ENCODE data around the gene CANX. TPM values are rescaled to one million over a fixed set of nuclear protein-coding genes. Genes with fewer than 3 reads are reported as not detected.

CANX gene
- total RNA-seq, 2 experiments from 2014 or later = 273 to 457 TPM

DNA sequence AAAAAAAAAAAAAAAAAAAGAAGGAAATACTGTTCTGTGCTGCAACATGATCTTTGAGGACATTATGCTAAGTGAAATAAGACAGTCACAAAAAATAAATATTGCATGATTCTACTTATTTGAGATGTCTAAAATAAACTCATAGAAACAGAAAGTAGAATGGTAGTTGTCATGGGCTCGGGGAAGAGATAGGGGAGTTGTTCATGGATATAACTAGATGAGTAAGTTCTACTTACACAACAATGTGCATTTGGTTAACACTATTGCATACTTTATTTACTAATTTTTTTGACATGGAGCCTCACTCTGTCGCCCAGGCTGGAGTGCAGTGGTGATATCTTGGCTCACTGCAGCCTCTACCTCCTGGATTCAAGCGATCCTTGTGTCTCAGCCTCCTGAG lies 49.0 kb downstream of the CANX start:
- H3K27ac Mint-ChIP-seq = no peak overlapping the region
- CTCF ChIA-PET = no interaction called here
- H3K4me3 Mint-ChIP-seq = no peak overlapping the region
- ATAC-seq (no peak), DNase-seq (no peak)
- H3K9me3 Mint-ChIP-seq (ENCODE audit: low read depth) = no peaks in the 10 kb centered on the region
- peaks cover 8% of the 10 kb centered on the region for H3K4me1 Mint-ChIP-seq
- no peaks in the 10 kb centered on the region for H3K27me3 Mint-ChIP-seq
- peaks cover 21% of the 10 kb centered on the region for H3K36me3 Mint-ChIP-seq

DNA sequence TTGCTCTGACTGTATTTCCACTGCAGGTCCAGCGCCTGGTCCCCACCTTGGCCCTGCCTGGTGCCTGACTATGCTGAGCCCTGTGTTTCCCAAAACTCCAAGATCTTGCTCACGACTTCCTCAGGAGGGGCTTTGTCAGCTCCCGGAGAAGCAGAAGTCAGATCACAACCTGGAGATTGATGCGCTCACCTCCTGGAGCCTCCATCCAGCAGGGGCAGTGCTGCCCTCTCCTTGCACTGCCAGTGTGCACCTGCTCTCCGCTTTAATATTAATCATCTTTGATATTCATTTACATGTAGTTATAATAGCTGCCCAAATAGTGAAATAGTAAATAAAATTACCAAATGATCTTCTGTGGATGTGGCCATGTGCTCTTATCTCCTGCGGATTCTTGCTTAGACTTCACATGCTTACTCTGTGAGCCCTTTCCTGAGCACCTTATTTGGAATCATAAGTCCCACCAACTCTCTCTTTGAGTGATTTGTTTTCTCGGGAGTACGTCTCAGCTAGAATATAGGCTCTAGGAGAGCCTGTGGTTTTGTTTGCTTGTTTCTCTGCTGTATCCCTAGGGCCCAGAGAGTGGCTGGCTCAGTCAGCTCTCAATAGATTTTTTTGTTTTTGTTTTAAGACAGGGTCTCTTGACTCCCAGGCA lies 51.2 kb downstream of the CANX start:
- peaks cover 24% of the 10 kb centered on the region for H3K36me3 Mint-ChIP-seq
- CTCF ChIA-PET = interaction anchor here (5.5 kb wide), 1 partner anchor 13 kb away, joined by 26 read pairs; no protein-coding TSS in a partner anchor
- H3K4me3 Mint-ChIP-seq = no peak overlapping the region
- ATAC-seq (no peak), DNase-seq (no peak)
- peaks cover 21% of the 10 kb centered on the region for H3K4me1 Mint-ChIP-seq
- no peaks in the 10 kb centered on the region for H3K27me3 Mint-ChIP-seq
- peak overlapping the region; percentile 24 for H3K27ac Mint-ChIP-seq
- H3K9me3 Mint-ChIP-seq (ENCODE audit: low read depth) = no peaks in the 10 kb centered on the region

DNA sequence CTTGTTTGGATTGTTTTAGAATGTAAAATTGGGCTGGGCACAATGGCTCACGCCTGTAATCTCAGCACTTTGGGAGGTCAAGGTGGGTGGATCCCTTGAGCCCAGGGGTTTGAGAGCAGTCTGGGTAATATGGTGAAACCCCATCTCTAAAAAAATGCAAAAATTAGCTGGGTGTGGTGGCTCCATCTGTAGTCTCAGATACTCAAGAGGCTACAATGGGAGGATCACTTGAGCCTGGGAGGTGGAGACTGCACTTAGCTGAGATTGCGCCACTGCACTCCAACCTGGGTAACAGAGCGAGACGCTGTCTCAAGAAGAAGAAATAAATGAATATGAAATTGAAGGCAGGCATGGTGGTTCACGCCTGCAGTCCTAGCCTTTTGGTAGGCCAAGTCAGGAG lies 55.2 kb downstream of the CANX start:
- H3K36me3 Mint-ChIP-seq = peaks cover 13% of the 10 kb centered on the region
- peaks cover 22% of the 10 kb centered on the region for H3K4me1 Mint-ChIP-seq
- no peak overlapping the region for H3K27ac Mint-ChIP-seq
- CTCF ChIA-PET = interaction anchor here (5.5 kb wide), 1 partner anchor 9 kb away, joined by 26 read pairs; no protein-coding TSS in a partner anchor
- no peak overlapping the region for H3K4me3 Mint-ChIP-seq
- DNase-seq (no peak), ATAC-seq (no peak)
- H3K27me3 Mint-ChIP-seq = no peaks in the 10 kb centered on the region
- H3K9me3 Mint-ChIP-seq (ENCODE audit: low read depth) = no peaks in the 10 kb centered on the region

DNA sequence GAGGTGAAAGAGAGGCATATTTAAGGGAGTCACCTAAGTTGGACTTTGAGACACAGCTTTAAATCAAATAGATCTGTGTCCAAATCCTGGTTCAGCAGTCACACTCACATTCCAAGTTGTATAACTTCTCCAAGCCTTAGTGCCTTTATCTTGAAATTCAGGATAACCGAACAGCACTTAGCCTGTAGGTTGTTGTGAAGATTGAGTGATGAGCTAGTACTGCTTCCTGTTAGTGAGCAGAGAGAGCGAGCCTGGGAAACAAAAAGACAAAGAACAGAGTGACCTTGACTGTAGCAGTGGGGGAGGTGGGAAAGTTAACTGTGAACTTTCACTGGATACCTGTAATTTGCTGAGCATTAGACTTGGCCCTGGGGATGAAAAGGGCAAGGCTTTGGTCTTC lies 56.3 kb downstream of the CANX start:
- Mint-ChIP-seq H3K27me3 (no peaks in the 10 kb centered on the region), H3K4me1 (peaks cover 32% of the 10 kb centered on the region), H3K36me3 (peaks cover 13% of the 10 kb centered on the region), H3K4me3 (no peak overlapping the region), H3K9me3 (ENCODE audit: low read depth) (no peaks in the 10 kb centered on the region), H3K27ac (no peak overlapping the region)
- DNase-seq = no peak
- CTCF ChIA-PET = no interaction called here
- no peak for ATAC-seq

DNA sequence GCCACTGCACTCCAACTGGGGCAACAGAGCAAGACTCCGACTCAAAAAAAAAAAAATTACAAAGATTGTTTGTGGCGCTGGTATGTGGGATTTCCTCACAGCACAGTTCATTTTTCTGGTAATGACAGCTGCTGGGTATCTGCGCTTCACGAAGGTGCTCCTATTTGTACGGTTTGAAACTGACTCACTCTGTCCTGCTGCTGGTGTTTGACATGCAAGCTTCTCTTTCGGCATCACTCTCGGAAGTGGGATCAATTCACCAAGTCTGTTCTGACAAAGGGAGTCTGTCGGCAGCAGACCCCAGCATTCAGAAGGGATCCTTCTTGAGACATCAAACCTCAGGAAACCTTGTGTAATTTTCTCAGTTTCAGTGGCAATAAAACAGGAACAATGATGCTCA lies 60.2 kb downstream of the CANX start:
- Mint-ChIP-seq H3K4me3 (no peak overlapping the region), H3K36me3 (peaks cover 2% of the 10 kb centered on the region), H3K27ac (no peak overlapping the region), H3K4me1 (peaks cover 52% of the 10 kb centered on the region), H3K9me3 (ENCODE audit: low read depth) (no peaks in the 10 kb centered on the region), H3K27me3 (no peaks in the 10 kb centered on the region)
- DNase-seq (no peak), ATAC-seq (no peak)
- CTCF ChIA-PET = interaction anchor here (1.1 kb wide), 1 partner anchor 43 kb away, joined by 3 read pairs; no protein-coding TSS in a partner anchor

DNA sequence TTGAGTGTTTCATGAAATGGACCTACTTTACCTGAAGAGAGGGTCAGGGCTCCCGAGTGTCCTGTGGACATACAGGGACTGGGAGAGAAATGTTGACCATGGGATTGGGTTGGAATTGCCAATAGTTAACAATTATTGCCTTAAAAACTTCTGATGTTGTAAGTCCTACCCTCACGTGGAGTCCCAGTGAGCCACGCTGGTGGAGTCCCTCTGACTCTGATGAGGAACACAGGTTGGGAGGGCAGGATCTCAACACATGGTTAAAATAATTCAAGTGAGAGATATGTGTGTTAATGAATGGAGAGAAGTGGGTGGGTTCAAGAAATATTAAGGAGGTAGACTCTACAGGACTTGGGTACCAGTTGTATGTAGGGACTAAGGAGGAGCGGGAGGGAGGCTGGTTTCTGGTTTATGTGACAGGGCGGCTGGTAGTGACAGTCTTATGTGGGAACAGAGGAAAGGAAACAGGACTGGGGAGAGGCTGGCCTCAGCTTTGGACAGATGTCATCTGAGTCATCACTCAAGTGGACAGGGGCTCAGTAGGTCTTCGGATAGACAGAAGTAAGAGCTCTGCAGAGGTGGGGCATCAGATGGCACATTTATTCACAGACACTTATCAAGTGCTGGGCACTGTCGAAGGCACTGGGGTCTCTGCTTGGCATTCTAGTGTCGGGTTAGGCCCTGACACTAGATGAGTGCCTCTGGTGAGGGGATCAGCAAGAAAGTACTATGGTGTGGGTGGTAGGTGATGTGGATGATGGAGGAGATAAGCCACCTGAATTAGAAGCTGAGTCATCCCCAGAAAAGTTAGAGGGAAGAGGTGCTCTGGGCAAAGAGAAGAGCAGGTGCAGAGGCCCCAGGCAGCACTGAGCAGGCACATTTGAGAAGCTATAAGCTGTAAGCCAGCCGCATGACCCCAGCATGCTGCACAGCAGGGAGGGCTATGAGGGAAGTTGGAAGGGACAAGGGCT lies 61.1 kb downstream of the CANX start:
- ATAC-seq (no peak), DNase-seq (no peak)
- Mint-ChIP-seq H3K4me3 (no peak overlapping the region), H3K36me3 (peaks cover 2% of the 10 kb centered on the region), H3K4me1 (peaks cover 48% of the 10 kb centered on the region), H3K9me3 (ENCODE audit: low read depth) (no peaks in the 10 kb centered on the region), H3K27me3 (no peaks in the 10 kb centered on the region), H3K27ac (peak overlapping the region; percentile 58)
- CTCF ChIA-PET = interaction anchor here (1.1 kb wide), 1 partner anchor 42 kb away, joined by 3 read pairs; no protein-coding TSS in a partner anchor

DNA sequence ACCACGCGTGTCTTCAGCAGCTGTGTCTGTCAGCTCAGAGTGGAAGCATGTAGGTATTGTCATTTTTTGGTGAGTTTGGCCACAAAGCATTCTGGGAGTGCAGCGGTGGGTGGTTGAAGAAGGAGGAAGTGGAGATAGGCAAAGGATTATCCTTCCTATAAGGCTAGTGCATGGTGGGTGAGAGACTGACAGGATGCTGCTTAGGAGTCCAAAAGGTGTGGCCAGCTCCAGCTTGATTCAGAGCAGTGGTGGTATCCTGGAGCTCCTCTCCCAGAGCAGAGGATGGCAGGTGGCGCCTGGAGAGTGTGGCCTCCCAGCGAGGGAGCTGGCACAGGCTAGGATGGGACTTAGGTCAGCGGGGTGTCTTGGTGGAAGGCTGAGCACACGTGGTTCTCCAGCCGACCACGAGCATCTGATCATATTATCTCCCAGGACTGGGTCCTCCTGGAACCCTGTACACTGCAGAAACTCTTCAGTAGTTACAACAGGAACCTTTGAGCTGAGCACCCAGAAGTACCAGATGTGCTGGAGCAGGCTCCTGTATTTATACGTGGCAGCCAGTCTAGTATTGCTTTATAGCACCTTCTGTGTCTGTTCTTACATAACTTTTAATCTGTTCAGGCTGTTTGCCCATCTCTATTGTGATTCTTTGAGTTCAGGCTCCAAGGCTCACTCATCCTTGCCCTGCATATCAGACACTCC lies 63.5 kb downstream of the CANX start:
- peaks cover 11% of the 10 kb centered on the region for H3K36me3 Mint-ChIP-seq
- ATAC-seq = peak; percentile 70
- no peak overlapping the region for H3K4me3 Mint-ChIP-seq

DNA sequence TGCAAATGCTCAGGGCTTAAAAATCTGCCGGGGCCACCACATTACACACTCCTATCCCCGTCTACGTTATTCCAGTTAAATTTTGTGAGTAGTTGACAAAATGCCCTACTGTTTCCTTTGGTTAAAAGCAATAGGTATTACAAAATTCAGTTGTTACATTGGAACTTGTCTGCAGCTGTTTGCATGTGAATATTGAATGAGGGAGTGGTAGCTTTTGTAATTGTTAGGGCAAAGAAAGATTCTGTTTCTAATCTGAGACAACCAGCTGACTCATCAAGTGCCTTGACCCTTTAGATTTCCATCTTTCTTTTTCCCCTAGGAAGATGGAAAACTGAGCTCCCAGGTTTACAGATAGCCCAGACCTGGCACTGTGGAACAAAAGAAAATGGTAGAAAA lies 64.0 kb downstream of the CANX start:
- no peaks in the 10 kb centered on the region for H3K9me3 Mint-ChIP-seq (ENCODE audit: low read depth)
- ATAC-seq = no peak
- H3K4me3 Mint-ChIP-seq = no peak overlapping the region
- H3K27ac Mint-ChIP-seq = peak overlapping the region; percentile 50
- DNase-seq = no peak
- CTCF ChIA-PET = interaction anchor here (0.9 to 3.6 kb wide), 24 partner anchors 9 to 328 kb away, joined by 3 to 49 read pairs (median 6); partner anchors contain the start of genes LTC4S, MAML1, MGAT4B and TBC1D9B
- H3K27me3 Mint-ChIP-seq = no peaks in the 10 kb centered on the region
- H3K36me3 Mint-ChIP-seq = peaks cover 11% of the 10 kb centered on the region
- peaks cover 47% of the 10 kb centered on the region for H3K4me1 Mint-ChIP-seq

More for the DNA sequence above, 63.5 kb downstream of the CANX start:
- peak overlapping the region; percentile 50 for H3K27ac Mint-ChIP-seq
- DNase-seq = peak; percentile 66
- H3K27me3 Mint-ChIP-seq = no peaks in the 10 kb centered on the region
- CTCF ChIA-PET = interaction anchor here (0.8 to 3.6 kb wide), 21 partner anchors 9 to 329 kb away, joined by 3 to 49 read pairs (median 7); partner anchors contain the start of genes LTC4S, MAML1, MGAT4B and TBC1D9B
- no peaks in the 10 kb centered on the region for H3K9me3 Mint-ChIP-seq (ENCODE audit: low read depth)
- peaks cover 47% of the 10 kb centered on the region for H3K4me1 Mint-ChIP-seq

DNA sequence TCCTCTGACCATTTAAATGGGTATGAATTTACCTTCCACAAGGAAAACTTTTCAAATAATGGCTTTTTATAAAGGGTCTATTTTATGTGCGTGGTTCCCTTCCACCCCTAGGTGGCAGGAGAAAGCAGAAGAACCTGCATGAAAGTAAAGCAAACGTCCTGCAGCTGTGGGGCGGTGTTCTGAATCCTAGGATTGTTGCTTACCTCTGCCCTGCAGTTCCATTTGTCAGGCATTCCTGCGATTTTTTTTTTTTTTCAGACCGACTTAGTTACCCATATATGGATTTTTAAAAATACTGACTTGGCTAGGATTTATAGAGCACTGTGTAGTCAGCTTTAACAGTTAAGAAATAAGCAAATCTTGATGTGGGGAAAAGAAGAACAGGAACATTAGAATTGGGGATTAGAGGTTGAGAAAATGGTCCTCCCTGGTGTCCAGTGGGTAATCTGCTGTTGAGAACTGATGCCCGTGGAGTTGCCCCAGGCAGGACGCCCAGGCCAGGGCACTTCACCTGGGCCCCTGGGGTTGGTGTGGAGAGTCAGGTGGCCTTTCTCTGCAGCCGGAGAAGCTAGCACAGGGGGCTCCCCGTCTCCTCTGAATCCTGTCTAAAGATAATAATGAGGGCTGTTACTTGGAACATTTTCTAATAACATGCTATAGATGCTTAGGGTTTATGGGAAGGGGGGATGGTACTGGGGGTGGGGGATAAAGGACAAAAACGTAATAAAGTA lies 64.6 kb downstream of the CANX start:
- peak; percentile 68 for DNase-seq
- Mint-ChIP-seq H3K9me3 (ENCODE audit: low read depth) (no peaks in the 10 kb centered on the region), H3K4me1 (peaks cover 47% of the 10 kb centered on the region), H3K36me3 (peaks cover 12% of the 10 kb centered on the region), H3K27ac (no peak overlapping the region), H3K4me3 (no peak overlapping the region), H3K27me3 (no peaks in the 10 kb centered on the region)
- CTCF ChIA-PET = interaction anchor here (0.9 to 3.6 kb wide), 26 partner anchors 8 to 330 kb away, joined by 3 to 49 read pairs (median 6); partner anchors contain the start of genes LTC4S, MAML1, MGAT4B and TBC1D9B
- peak; percentile 66 for ATAC-seq

DNA sequence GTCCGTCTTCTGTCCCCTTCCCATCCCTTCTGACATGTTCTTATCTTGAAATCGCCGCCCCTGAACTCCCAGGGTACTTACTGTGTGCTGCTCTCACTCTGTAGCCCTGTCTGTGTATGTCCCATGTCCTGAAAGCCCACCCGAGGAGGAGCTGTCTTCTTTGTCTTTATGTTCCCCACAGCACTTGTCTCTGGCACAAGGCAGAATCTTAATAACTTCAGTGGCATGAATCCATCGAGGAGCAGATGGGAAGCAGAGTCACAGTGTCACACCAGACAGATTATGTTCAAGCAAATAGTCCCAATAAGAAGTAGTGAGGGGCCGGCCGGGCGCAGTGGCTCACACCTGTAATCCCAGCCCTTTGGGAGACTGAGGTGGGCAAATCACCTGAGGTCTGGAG lies 65.3 kb downstream of the CANX start:
- peaks cover 45% of the 10 kb centered on the region for H3K4me1 Mint-ChIP-seq
- no peaks in the 10 kb centered on the region for H3K27me3 Mint-ChIP-seq
- H3K4me3 Mint-ChIP-seq = no peak overlapping the region
- no peak overlapping the region for H3K27ac Mint-ChIP-seq
- CTCF ChIA-PET = interaction anchor here (1.0 to 3.6 kb wide), 12 partner anchors 12 to 329 kb away, joined by 3 to 49 read pairs (median 6); partner anchors contain the start of genes LTC4S, MGAT4B and TBC1D9B
- DNase-seq (no peak), ATAC-seq (no peak)
- H3K36me3 Mint-ChIP-seq = peaks cover 11% of the 10 kb centered on the region
- no peaks in the 10 kb centered on the region for H3K9me3 Mint-ChIP-seq (ENCODE audit: low read depth)

DNA sequence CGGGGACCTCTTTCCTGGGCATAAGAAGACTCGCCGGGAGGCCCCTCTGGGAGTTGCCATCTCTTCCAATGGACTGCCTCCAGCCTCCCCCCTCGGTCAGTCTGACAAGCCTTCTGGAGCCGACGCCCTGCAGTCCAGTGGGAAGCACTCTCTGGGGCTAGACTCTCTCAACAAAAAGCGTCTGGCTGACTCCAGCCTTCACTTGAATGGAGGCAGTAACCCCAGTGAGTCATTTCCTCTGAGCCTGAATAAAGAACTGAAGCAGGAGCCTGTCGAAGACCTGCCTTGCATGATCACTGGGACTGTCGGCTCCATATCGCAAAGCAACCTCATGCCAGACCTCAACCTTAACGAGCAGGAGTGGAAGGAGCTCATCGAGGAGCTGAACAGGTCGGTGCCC lies 66.6 kb downstream of the CANX start:
- Mint-ChIP-seq H3K4me1 (peaks cover 31% of the 10 kb centered on the region), H3K36me3 (peaks cover 17% of the 10 kb centered on the region)

DNA sequence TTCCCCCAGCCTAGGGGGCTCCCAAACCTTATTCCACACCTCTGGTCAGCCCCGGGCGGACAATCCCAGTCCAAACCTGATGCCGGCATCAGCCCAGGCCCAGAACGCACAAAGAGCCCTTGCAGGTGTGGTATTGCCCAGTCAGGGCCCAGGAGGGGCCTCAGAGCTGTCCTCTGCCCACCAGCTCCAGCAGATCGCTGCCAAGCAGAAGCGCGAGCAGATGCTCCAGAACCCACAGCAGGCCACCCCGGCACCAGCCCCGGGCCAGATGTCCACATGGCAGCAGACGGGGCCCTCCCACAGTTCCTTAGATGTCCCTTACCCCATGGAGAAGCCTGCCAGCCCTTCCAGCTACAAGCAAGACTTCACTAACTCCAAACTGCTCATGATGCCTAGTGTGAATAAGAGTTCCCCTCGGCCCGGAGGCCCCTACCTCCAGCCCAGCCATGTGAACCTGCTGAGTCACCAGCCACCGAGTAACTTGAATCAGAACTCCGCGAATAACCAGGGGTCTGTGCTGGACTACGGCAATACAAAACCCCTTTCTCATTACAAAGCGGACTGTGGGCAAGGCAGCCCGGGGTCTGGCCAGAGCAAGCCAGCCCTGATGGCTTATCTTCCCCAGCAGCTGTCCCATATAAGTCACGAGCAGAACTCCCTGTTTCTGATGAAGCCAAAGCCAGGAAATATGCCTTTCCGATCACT lies 67.4 kb downstream of the CANX start:
- Mint-ChIP-seq H3K27ac (no peak overlapping the region), H3K4me3 (no peak overlapping the region)
- no peak for ATAC-seq

More for the DNA sequence above, 66.6 kb downstream of the CANX start:
- CTCF ChIA-PET = no interaction called here
- ATAC-seq = no peak
- Mint-ChIP-seq H3K4me3 (no peak overlapping the region), H3K9me3 (ENCODE audit: low read depth) (no peaks in the 10 kb centered on the region), H3K27me3 (no peaks in the 10 kb centered on the region), H3K27ac (no peak overlapping the region)
- DNase-seq = no peak

More for the DNA sequence above, 67.4 kb downstream of the CANX start:
- Mint-ChIP-seq H3K27me3 (no peaks in the 10 kb centered on the region), H3K4me1 (peaks cover 29% of the 10 kb centered on the region), H3K36me3 (peaks cover 24% of the 10 kb centered on the region), H3K9me3 (ENCODE audit: low read depth) (no peaks in the 10 kb centered on the region)
- CTCF ChIA-PET = interaction anchor here (1.4 kb wide), 1 partner anchor 27 kb away, joined by 3 read pairs; the partner anchor contains the start of gene LTC4S
- no peak for DNase-seq

All from activated CD8-positive, alpha-beta memory T cell treated with anti-CD3 and anti-CD28 coated beads, Interleukin-2, amount 10 ng/mL, durations not matched to agents 7 days and 5 days (primary cell).